H1 (cell line): ENCODE measurements around the gene CTCF. TPM values are rescaled to one million over a fixed set of nuclear protein-coding genes. Genes with fewer than 3 reads are reported as not detected.

Experiments used
- EZH2 ChIP-seq: fragments of 200-600 bp; sonication (generic); IDR thresholded peaks from 2 replicates; pipeline ENCODE4 v1.7.1; 2012; ENCODE audit warnings: low read depth, mild to moderate bottlenecking, moderate library complexity, low read length, inconsistent platforms; ENCODE audit not compliant: severe bottlenecking
- HDAC2 ChIP-seq, 2 experiments: fragments of 300-600 bp in 1 of 2; sonication (generic) in 1 of 2; IDR thresholded peaks; 2 replicates each; pipeline ENCODE4 v1.6.1; 2011 to 2012; ENCODE audit warnings: low read depth in 2 of 2, low read length in 2 of 2, mild to moderate bottlenecking in 2 of 2, moderate library complexity in 2 of 2, borderline replicate concordance in 1 of 2, inconsistent platforms in 1 of 2
- KDM1A ChIP-seq: fragments of 200-600, 300-600 bp; sonication (generic); IDR thresholded peaks from 2 replicates; pipeline ENCODE4 v1.7.1; 2016; ENCODE audit warnings: mild to moderate bottlenecking, low read length, borderline replicate concordance
- SRF ChIP-seq: IDR thresholded peaks from 2 replicates; pipeline ENCODE4 v1.6.1; 2011; ENCODE audit warnings: mild to moderate bottlenecking, low read depth, low read length, moderate library complexity
- TBP ChIP-seq: IDR thresholded peaks from 2 replicates; pipeline ENCODE4 v1.6.1; 2011; ENCODE audit warnings: low read depth, low read length, improper control_type of control experiment
- TCF12 ChIP-seq: IDR thresholded peaks from 2 replicates; pipeline ENCODE4 v1.6.1; 2011; ENCODE audit warnings: low read depth, mild to moderate bottlenecking, low read length
- polyA plus RNA-seq, 7 experiments: library from polyadenylated mRNA; depleted of rRNA in 3 of 7; stranded (reverse) in 5 of 7; unstranded in 2 of 7; fragments of >200 nt in 5 of 7; fragments of 200-250 nt in 2 of 7; gene quantifications; 1 replicate in 5 of 7; 2 replicates in 1 of 7; 4 replicates in 1 of 7; pipeline versions ENCODE4 v1.2.1 to v1.2.3, GENCODE V29; 2011 to 2013; ENCODE audit warnings: missing spikeins in 2 of 7, mixed read lengths in 2 of 7
- total RNA-seq: library from RNA; stranded (reverse); fragmentation: NEBNext Ultra II Directional; extraction: Animal tissue kit (Norgen Biotek cat#: 25700); gene quantifications from 2 replicates; pipeline ENCODE4 v1.2.1, GENCODE V29; 2021
- TF ChIP-seq, protein P1 (sequence below): fragments of 300-600 bp; sonication (generic); IDR thresholded peaks from 2 replicates; pipeline ENCODE4 v1.7.1; 2012; ENCODE audit warnings: low read length, moderate library complexity, mild to moderate bottlenecking, inconsistent platforms; ENCODE audit not compliant: insufficient replicate concordance
- TF ChIP-seq, protein P2 (sequence below): IDR thresholded peaks from 2 replicates; pipeline ENCODE4 v1.6.1; 2011; ENCODE audit warnings: low read length, improper control_type of control experiment

Gene CTCF
- total and polyA plus RNA-seq, 2 of the 8 experiments (the other 6 are each of a cell fraction or from before 2014, with no cell fraction given): 32.4 to 66.0 TPM

DNA sequence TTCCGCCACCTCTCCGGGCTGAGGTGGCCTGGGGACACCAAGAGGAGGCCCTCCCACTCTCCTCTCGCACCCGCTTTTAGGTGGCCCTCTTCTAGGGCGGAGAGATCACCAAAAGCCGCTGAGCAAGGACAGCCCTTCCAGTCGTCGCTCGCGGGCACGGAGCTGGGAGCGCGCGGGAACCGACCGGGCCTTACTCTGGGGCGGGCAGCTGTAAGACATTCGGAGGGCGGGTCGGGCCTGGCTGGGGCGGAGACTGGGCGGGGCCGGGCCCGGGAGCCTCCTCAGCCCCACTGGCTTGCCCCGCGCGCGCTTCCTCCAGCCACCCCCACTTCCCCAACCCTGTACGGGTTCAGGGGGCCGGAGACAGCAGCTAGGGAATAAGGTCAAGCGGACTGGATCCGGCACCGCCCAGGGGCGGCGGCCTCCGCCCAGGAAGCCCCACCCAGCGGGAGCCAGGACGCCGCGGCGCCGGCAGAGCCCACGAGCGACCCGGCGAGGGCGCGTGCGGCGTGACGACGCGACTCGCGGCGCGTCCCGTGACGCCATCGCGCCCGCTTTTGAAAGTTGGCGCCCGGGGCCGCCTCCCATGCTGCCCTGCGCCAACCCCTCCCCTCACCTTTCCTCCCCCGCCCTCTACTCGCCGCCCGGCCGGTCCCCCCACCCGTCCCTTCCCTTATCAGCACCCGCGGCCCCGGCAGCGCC is 351 bp upstream of the CTCF start (continued):
- TF ChIP-seq, protein P1, sequence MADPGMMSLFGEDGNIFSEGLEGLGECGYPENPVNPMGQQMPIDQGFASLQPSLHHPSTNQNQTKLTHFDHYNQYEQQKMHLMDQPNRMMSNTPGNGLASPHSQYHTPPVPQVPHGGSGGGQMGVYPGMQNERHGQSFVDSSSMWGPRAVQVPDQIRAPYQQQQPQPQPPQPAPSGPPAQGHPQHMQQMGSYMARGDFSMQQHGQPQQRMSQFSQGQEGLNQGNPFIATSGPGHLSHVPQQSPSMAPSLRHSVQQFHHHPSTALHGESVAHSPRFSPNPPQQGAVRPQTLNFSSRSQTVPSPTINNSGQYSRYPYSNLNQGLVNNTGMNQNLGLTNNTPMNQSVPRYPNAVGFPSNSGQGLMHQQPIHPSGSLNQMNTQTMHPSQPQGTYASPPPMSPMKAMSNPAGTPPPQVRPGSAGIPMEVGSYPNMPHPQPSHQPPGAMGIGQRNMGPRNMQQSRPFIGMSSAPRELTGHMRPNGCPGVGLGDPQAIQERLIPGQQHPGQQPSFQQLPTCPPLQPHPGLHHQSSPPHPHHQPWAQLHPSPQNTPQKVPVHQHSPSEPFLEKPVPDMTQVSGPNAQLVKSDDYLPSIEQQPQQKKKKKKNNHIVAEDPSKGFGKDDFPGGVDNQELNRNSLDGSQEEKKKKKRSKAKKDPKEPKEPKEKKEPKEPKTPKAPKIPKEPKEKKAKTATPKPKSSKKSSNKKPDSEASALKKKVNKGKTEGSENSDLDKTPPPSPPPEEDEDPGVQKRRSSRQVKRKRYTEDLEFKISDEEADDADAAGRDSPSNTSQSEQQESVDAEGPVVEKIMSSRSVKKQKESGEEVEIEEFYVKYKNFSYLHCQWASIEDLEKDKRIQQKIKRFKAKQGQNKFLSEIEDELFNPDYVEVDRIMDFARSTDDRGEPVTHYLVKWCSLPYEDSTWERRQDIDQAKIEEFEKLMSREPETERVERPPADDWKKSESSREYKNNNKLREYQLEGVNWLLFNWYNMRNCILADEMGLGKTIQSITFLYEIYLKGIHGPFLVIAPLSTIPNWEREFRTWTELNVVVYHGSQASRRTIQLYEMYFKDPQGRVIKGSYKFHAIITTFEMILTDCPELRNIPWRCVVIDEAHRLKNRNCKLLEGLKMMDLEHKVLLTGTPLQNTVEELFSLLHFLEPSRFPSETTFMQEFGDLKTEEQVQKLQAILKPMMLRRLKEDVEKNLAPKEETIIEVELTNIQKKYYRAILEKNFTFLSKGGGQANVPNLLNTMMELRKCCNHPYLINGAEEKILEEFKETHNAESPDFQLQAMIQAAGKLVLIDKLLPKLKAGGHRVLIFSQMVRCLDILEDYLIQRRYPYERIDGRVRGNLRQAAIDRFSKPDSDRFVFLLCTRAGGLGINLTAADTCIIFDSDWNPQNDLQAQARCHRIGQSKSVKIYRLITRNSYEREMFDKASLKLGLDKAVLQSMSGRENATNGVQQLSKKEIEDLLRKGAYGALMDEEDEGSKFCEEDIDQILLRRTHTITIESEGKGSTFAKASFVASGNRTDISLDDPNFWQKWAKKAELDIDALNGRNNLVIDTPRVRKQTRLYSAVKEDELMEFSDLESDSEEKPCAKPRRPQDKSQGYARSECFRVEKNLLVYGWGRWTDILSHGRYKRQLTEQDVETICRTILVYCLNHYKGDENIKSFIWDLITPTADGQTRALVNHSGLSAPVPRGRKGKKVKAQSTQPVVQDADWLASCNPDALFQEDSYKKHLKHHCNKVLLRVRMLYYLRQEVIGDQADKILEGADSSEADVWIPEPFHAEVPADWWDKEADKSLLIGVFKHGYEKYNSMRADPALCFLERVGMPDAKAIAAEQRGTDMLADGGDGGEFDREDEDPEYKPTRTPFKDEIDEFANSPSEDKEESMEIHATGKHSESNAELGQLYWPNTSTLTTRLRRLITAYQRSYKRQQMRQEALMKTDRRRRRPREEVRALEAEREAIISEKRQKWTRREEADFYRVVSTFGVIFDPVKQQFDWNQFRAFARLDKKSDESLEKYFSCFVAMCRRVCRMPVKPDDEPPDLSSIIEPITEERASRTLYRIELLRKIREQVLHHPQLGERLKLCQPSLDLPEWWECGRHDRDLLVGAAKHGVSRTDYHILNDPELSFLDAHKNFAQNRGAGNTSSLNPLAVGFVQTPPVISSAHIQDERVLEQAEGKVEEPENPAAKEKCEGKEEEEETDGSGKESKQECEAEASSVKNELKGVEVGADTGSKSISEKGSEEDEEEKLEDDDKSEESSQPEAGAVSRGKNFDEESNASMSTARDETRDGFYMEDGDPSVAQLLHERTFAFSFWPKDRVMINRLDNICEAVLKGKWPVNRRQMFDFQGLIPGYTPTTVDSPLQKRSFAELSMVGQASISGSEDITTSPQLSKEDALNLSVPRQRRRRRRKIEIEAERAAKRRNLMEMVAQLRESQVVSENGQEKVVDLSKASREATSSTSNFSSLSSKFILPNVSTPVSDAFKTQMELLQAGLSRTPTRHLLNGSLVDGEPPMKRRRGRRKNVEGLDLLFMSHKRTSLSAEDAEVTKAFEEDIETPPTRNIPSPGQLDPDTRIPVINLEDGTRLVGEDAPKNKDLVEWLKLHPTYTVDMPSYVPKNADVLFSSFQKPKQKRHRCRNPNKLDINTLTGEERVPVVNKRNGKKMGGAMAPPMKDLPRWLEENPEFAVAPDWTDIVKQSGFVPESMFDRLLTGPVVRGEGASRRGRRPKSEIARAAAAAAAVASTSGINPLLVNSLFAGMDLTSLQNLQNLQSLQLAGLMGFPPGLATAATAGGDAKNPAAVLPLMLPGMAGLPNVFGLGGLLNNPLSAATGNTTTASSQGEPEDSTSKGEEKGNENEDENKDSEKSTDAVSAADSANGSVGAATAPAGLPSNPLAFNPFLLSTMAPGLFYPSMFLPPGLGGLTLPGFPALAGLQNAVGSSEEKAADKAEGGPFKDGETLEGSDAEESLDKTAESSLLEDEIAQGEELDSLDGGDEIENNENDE: no peak
- TF ChIP-seq, protein P2, sequence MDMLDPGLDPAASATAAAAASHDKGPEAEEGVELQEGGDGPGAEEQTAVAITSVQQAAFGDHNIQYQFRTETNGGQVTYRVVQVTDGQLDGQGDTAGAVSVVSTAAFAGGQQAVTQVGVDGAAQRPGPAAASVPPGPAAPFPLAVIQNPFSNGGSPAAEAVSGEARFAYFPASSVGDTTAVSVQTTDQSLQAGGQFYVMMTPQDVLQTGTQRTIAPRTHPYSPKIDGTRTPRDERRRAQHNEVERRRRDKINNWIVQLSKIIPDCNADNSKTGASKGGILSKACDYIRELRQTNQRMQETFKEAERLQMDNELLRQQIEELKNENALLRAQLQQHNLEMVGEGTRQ: peak; percentile 47; the same call in 1 of the 2 replicates
- TF ChIP-seq KDM1A (no peak), TBP (peak; percentile 61), EZH2 (no peak), SRF (peak; percentile 74), TCF12 (0 out of 2 replicates have a peak, but pooled peaks have one; percentile 30), HDAC2 (IDR thresholded peaks at IDR 0.05; ENCODE audit: borderline replicate concordance in 1 of 2, low read depth in 2 of 2, low read length in 2 of 2) (peak; percentile 88 to 95; a peak in 3 of 4 replicates)
